Measurements from ENCODE around the gene SND1.
A peak's percentile ranks its signal among the peaks of the same experiment; 100 is the strongest.

Gene SND1

DNA sequence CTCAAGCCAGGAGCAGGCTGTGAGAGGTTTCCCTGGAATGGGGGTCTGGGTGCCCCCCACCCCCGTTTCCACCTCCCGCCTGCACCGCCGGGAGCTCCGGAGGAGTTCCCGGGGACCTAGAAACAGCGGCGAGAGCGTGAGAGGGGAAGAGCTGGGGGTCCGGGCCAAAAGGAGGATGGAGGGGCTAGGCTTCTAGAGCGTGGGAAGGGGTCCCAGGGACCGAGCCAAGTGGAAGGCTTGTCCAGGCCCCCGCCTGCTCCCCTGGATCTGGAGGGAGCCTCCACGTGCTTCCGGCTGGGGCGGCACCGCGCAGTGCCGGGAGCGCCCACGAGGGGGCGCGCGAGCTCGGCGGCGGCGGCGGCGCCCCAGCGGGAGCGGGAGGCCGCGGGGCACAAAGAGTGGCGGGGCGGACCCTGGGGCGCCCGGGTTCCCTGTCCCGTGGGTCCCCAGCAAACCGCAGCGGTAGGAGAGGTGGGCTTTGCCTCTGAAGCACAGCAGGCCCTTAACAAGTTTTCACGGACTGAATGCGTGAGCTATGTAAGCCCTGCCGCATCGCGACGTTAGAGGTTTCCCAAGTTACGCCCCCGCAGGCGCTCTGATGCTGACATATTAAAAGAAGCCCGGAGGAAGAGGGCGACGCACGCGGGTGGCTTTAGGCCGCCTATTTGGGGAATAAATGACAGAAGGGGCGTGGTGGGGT is 483.7 kb downstream of the SND1 start:
- DNase-seq = peak; percentile 19

GRCh38 chr7:128136215-128136597 is 484.2 kb downstream of the SND1 start:
- no peak for DNase-seq

DNA sequence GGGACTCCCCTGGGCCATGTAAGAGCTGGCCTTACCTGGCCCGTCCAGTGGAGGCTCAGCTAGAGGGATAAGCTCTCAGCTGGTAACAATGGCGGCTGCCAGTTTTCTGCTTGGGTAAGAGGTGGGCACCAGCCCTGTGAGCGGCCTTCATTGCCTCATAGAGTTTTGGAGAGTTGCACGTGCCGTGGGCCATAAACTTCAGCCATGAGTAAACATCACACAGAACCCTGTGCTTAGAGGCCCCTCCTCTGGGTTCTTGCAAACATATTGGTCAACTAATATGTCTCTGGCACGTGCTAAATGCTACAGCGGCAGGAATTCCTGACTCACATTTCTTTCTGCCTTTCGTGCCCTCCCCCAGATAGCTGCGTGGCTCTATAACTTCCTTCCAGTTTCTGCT is 485.2 kb downstream of the SND1 start:
- DNase-seq = no peak

GRCh38 chr7:128139406-128139805 is 487.4 kb downstream of the SND1 start:
- DNase-seq = no peak

DNA sequence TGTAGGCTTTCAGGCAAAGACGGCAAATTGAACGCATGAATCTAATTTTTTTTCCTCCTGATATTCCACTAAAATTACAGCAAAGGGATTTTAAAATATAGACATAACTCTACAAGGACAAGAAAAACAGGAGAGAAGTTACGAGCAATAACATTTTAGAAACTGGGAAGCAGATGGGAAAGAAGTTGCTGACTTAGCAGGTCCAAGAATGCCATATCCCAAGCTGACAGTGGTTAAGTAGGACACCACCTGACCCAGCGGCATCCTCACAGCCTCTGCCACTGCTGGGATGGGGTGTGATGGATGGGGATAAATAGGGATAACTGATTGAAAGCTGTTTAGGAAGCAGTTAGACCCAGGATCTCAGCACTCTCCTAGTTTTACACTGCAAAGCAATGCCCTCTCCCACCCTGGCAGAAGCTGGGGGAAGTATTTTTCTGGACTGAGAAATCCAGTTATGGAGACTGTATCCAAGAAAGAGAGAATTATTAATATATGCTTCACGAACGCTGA is 489.7 kb downstream of the SND1 start:
- no peak for DNase-seq

Measured in NCI-H2081 treated with DMSO at 0.1 percent for 48 hours (cell line).